Stimulated activated CD4-positive, alpha-beta T cell treated with anti-CD3 and anti-CD28 coated beads, TNF-alpha, amount 100 ng/mL, for 48 hours (primary cell): Measurements from ENCODE around the gene SORCS2.

Experiments
- DNase-seq, 3 donors: peaks; one replicate each; pipeline ENCODE4 v3.0.0-alpha.2; 2020; ENCODE audit warnings: low read depth in 3 of 3

The SORCS2 gene

GRCh38 chr4:7186031-7186430, 6.3 kb upstream of the SORCS2 start:
- DNase-seq, result no peak

DNA sequence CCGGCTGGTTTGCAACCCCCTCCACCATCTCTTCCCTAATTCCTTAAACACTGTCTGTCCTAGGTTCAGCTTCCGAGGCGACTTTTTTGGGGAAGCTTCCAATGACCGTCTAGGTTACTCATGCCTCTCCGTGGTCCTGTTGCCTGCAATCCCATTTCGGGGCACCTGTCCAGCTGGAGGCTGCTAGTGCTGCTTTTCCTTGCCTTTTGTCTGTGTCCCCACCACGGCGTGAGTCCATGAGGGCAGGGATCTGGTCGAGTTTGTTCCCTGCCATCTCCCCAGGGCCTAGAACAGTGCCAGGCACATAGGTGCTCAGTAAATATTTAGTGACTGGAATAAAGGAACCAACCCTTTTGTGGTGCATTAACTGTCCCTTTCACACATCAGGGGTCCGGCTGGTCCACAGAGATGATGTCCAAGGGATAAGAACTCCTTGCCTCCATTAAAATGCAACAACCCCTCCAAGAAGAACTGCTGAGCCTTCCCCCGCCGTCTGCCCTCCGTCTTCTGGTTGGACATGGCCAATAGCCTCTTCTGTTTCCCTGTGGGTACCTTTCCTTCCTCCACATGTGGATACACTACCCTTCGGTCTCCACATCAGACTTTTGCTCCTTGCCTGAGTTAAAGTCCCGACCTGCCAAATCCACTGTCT, 5.7 kb upstream of the SORCS2 start:
- no peak for DNase-seq

- no peak for DNase-seq
These were observed 5.2 kb upstream of the SORCS2 start for GRCh38 chr4:7187168-7187535.

DNA sequence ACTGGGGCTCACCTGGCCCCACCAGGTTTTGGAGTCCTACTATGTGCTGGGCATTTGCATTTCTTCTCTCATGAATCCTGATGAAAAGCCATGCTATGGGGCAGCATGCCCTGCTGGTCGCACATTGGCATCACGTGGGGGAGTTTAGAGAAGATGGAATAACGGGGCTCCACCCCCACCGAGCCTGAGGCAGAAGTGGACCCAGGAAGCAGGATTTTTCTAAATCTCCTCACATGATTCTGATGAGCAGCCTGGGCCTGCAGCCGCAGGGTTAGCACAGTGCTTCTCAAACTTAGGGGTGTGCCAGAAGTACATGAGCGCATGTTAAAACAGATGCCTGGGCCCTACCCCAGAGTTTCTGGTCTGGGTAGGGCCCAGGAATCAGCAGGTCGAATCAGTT, 4.6 kb upstream of the SORCS2 start:
- DNase-seq, result no peak

GRCh38 chr4:7189066-7189465, 3.3 kb upstream of the SORCS2 start:
- no peak for DNase-seq

DNA sequence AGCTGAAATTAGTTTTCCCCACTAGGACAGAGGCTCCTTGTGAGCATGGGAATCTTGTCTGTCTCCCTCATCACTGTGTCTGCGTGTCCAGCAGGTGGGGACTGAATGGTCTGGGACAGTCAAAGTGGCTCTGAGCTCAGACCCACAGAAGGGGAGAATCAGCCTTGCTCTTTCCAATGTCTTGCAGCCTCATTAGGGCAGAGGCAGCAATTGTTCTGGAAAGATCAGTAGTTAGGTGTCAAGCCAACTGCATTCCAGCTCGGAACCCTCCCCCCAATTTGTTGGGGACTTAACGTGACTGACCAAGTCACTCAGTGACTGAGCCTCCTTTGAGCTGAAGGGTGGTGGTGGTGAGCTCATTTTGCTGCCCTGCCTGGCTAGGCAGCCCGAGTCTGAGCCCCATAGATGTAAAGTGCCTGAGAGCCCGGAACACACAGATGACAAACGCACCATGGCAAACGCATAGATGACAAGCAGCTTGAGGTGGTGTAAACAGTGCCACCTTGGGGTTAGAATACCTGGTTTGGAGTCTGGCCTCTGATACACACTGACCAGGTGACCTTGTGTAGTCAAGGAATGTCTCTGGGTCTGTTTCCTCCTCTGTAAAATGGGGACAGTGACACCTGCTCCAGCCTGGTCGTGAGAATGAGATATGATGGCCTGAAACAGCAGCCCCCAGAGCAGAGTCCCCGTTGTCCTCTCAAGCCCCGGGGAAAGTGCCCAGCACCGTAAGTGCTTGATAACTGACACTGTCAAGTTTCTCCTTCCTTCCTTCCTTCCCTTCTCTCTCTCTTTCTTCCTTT, 2.7 kb upstream of the SORCS2 start:
- no peak for DNase-seq

- no peak for DNase-seq
These were observed 2.1 kb upstream of the SORCS2 start for GRCh38 chr4:7190278-7190594.

DNA sequence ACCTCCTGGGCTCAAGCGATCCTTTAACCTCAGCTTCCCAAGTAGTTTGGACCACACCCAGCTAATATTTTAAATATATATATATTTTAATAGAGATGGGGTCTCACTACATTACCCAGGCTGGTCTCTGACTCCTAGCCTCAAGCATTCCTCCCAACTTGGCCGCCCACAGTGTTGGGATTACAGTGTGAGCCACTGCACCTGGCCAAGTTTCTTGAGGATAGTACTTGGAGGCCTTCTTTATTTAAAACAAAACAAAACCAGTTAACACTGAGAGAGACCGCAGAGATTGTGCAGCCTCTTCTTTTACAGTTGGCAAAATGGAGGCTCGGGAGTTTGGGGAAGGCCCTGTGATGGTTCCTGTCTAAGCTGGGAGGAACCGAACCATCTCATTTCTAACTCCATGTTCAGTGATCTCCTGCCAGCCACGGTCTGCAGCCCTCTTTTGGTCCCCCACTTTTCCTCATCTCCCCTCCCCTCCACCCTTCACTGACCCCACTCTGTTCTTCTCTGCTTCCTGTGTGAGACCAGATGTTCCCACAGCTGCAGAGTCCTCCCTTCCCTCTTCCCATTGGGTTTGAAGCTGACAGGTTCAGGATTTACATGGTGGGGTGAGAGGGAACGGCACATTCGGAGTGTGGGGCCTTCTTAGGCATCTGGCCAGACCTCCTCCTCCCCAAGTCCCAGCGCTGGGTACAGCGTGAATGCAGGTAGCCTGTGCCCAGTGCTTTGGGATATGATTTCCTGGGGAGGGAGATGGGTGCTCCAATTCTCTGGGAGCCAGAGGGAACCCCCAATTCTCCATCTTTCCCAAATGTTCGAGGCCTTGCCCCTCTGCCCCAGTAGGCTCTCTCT, 1.4 kb upstream of the SORCS2 start:
- DNase-seq, result no peak

- DNase-seq, result no peak
These were observed 639 bp upstream of the SORCS2 start for GRCh38 chr4:7191546-7192251.

- no peak for DNase-seq
These were observed 956 bp downstream of the SORCS2 start for GRCh38 chr4:7193030-7193958.

DNA sequence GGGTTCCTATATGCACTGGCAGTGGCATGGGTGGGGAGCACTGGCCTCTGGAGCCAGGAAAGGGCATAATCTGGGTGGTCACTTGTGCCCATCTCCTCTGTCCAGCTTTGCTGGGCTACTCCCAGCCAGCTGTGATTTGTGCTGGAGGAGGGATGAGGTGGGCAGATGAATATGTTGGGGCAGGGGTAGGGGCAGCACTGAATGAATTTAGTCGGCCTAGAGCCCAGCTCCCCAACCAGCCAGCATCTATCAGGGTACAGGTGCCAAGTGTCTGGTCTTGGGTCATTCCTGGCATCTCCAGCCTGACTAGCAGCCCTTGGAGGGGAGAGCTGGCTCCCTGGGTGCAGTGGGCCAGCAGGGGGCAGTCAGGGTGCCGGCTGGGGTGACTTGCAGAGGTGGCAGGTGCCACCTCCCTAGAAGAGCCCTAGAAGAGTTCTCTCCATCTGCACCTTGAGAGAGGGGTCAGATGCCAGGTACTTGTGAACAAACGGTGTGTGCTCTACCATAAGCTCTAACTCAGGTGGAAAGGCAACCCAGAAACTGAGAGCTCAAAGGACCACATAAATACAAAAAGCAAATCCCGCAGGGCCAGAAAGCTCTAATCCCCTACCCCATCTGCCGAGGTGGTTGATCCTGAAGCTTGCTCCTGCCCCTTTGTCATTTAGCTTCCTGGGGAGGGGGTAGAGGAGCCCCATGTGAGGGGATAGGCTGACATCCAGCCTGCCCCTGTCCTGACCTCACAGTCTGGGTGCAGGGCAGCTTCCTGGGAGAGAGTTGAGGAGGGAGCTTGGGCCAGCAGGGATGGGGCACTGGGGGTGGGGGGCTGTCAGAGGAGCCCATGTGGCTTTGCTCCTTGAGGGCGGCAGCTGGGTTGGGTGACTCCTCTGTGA, 2.2 kb downstream of the SORCS2 start:
- DNase-seq, result no peak

- no peak for DNase-seq
These were observed 2.8 kb downstream of the SORCS2 start for GRCh38 chr4:7195141-7195515.

DNA sequence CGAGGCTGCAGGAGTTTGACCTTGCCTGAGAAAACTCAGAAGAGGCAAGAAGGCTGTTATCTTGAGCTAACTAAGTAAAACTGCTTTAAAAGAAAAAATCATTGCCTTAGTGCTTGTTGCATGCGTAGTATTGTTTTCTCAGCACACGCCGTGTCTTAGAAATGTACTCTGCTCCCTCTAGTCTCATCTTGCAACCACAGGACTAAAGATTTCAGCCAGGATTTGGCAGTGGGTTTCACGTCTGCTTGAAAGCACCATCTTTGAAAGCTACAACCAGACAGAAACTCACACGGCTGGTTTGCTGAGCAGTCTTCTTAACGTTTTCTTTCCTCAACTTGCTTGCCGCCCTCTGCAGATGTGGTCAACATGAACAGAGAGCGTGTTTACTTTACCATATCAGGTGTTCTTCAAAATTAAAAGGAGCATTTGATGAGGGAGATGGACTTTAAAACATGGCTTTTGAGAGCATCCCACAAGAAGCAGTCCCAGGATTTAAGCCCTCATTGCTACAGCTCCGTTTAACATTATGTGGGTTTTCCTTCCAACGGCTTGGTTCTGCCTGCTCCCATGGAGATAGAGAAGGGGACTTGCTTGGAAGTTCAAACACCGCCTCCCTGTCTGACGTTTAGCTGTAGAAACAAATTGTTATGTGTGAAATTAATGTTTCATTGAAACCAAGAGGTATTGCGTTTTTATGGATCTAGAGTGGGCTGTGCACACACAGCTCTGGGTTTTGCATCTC, 3.4 kb downstream of the SORCS2 start:
- DNase-seq, result no peak

DNA sequence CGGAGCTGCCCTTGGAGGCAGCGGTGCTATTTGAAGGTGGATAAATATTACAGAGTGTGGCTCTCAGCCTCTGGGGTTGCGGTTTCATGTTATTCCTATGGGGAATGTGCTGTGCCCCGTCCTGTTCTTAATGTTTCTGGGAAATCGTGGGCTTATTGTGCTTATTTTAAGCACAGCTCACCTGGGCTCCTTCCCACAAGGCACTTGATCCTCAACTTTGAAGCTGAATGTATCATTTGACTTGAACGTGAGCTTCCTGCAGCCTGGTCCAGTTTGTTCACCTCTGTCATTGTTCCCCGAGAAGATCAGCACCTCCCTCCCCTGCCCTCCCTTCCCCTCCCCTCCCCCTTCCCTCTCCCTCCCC, 3.9 kb downstream of the SORCS2 start:
- no peak for DNase-seq

DNA sequence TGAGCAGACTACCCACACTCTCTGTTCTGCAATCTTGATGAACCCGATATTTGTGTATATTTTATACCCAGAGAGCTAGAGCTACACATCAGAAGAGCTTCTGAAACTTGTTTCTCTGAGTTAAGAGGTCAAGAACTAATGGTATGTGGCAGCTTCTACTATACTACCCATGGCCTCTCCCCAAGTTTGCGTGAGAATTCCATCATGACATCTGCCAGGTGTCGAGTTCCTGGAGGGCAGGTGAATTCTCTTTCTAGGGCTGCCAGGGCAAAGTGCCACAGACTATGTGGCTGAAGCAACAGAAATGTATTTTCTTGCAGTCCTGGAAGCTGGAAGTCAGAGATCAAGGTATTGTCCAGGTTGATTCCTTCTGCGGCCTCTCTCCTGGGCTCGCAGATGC, 4.4 kb downstream of the SORCS2 start:
- DNase-seq, result no peak

GRCh38 chr4:7197910-7198309, 5.6 kb downstream of the SORCS2 start:
- no peak for DNase-seq

- no peak for DNase-seq
These were observed 6.2 kb downstream of the SORCS2 start for GRCh38 chr4:7198440-7199128.

DNA sequence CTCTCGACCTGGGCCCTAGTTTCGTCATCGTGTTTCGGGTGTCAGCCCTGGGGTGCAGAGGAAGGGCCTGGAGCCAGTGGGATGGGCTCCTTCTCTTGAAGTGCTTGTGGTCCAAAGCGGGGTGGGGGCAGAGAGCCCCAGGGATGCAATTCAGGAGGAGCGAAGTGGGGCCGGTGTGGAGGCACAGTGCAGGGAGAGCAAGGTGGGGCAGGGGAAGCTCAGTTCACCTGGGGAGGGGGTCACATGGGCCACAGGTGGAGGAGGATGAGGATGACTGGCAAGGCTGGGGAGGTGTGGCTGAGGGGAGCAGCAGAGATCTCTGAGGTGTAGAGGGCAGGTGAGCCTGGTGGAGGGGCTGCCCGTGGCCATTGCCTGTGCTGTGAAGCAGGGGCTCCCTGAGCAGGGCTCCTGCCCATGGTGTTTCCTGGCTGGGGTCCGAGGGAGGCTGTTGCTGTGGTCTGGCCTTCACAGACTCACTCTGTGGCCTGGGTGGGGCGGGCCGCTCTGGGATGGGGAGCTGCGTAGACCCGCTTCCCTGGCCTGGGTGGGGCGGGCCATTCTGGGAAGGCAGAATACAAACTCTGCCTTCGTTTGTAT, 6.9 kb downstream of the SORCS2 start:
- DNase-seq, result no peak
